ENCODE data around the gene MAGEB16.

The MAGEB16 gene

GRCh38 chrX:35798042-35798441 lies at the start of gene MAGEB16:
MAGEB16 (plus strand) TSS chrX:35798342; CDS start chrX:35802197, 3,855 bp downstream.
- no peak for DNase-seq (ENCODE audit: low read depth)

DNA sequence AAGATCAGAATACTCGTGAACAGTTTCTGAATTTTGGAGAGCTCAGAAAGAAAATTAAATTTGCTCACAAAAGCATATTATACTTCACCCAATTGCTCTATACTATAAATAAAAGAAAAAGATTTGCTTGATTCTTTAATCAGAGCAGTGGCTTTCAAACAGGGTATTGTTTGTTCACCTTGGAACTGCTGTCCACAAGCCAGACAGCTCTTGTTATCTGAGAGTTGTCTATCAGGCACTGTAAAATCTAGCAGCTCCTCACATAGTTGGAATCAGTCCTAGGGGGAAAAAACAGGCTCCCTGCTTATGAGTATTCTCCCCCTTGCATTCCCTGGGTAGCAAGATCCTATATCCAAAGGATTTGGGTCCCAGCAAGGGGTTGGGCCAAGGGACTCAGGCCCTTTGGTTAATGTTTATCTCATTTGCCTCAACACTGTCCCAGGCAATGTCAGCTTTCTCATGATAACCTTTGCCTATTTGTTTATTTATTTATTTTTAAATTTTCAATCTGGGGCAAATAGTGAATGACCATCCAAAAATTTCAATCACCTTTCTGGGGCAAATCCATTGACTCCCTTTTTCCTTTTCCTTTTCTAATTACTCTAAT lies 24.1 kb upstream of the MAGEB16 start:
- no peak for DNase-seq (ENCODE audit: low read depth)

- no peak for DNase-seq (ENCODE audit: low read depth)
Measured at GRCh38 chrX:35785075-35785474, 13.1 kb upstream of the MAGEB16 start.

DNA sequence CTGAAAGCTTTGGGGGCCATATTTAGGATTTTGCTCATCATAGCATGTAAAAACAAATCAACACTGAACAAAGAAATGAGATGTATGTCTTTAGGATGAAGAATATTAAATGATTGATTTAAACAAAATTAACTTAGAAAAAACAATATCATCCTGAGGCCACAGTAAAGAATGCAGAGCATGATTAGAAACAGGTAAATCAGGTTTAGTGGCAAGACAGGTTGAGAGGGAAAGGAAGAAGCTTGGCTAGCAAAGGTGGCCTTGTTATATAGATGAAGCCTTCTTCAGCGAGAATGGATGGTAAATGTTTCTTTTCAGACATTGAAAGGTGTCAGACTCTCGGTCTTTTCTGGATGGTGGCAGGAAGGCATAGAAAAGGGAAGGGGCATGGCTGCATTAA lies 11.9 kb upstream of the MAGEB16 start:
- DNase-seq (ENCODE audit: low read depth), result no peak

DNA sequence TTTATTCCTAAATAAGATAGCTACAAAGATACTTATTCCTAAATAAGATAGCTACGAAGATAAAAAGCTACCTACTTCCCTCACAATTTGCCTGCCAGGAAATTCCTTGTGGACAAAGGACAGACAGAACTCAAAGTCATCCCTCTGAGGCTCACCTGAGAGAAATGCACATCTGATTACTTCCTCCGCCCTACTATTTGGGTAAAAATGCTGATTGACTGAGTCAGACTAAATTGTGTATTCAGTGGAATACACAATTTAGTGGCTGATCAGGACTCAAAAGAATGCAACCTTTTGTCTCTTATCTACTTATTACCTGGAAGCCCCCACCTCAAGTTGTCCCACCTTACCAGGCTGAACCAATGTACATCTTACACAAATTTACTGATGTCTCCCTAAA lies 10.3 kb upstream of the MAGEB16 start:
- DNase-seq (ENCODE audit: low read depth), result no peak

DNA sequence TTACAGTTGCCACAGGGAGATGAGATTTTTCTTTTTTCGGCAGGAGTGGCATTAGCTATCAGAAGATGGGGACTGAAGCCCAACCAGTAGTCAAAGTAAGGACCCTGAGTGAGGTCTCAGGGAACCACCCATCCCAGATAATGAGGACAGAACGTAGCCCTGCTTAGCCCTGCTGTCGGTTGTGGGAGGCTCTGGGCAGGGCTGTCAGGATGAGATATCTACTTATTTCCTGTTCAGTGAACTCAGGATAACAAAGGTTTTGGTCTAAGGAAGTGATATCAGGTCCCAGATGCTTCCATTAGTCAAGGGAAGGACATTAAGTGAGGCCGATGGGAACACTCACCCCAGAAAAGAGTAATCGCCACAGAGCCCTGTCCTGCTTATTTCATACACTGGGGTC lies 2.3 kb downstream of the MAGEB16 start:
- no peak for DNase-seq (ENCODE audit: low read depth)

DNA sequence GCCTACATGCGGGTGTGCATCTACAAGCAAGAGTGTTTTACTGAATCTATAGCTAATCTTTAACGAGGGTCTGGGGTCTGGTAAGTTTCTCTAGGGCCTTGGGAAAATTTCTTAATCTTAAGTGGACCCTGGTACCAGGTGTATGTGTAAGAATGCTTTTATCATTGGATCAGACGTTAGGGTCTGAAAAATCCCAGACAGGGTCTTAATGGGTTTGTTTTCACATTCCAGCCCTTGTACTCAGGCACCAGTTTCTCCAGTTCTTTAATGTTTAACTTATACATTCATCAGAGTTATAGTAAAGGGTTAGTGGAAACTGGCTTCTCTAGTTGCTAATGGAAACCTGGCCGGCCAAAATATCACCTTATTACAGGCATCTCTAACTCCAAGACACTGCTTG lies 11.6 kb downstream of the MAGEB16 start:
- no peak for DNase-seq (ENCODE audit: low read depth)

- DNase-seq (ENCODE audit: low read depth), result no peak
Measured at GRCh38 chrX:35819241-35819640, 21.1 kb downstream of the MAGEB16 start.

DNA sequence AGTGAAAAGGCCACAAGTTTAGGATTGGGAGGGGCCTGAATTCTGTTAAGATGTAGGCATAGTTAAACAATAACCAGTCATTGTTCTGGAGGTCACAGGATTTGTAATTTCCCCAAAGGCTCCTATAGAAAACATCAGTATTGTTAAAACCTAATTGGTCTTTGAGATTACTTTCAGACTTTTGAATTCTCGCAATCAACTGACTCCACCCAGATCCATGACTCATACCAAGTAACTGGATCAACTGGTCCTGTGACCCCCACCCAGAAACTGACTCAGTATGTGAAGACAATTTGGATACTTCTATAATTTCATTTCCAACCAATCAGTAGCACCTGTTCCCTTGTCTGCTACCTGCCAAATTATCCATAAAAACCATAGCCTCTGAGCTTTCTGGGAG lies 28.4 kb downstream of the MAGEB16 start:
- DNase-seq (ENCODE audit: low read depth), result no peak

- no peak for DNase-seq (ENCODE audit: low read depth)
Measured at GRCh38 chrX:35829501-35829900, 31.4 kb downstream of the MAGEB16 start.

GRCh38 chrX:35841872-35842271 lies 43.7 kb downstream of the MAGEB16 start:
- no peak for DNase-seq (ENCODE audit: low read depth)

DNA sequence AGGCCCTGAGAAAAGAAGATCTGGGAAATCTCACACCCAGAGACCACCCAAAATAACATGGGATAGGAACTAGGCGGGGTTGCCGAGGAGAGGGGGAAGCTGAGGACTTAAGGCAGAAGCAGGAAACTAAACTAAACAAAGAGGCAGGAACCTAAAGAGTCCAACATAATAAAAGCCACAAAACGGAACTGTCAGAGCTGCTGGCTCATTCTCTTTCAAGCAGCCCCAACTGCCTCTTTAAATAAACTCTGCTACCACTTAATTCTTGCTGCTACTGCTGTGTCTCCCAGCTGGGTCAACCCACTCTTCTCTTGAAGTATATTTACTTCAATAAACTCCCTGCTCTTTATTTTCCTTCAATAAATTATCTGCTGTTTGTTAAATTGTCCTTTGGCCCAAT lies 44.5 kb downstream of the MAGEB16 start:
- no peak for DNase-seq (ENCODE audit: low read depth)

- DNase-seq (ENCODE audit: low read depth), result no peak
Measured at GRCh38 chrX:35847736-35848135, 49.6 kb downstream of the MAGEB16 start.
